Gastrocnemius medialis (tissue), 4 donors: ENCODE results near the gene IRX6. TPM values are rescaled to one million over a fixed set of nuclear protein-coding genes. Genes with fewer than 3 reads are reported as not detected.

Experiments
- ATAC-seq, 2 donors: fragments of 150-250 bp; one replicate each; pipeline ENCODE4 v1.9.1; 2016
- DNase-seq, 2 donors: peaks; one replicate each; pipeline ENCODE4 v3.0.0-alpha.2; 2019
- H3K27ac ChIP-seq, 4 donors: fragments of 200-600 bp; sonication (generic); 1 replicate in 1 of 4; 2 replicates in 3 of 4; pipeline ENCODE4 v1.5.1; 2016 to 2018; ENCODE audit warnings: mild to moderate bottlenecking in 2 of 4, moderate library complexity in 1 of 4
- H3K27me3 ChIP-seq, 3 donors: fragments of 200-600 bp; sonication (generic) in 2 of 3; 1 replicate in 1 of 3; 2 replicates in 2 of 3; pipeline versions ENCODE4 v1.5.1 to v1.6.0; 2016 to 2019; ENCODE audit warnings: mild to moderate bottlenecking in 1 of 3, moderate library complexity in 1 of 3
- H3K36me3 ChIP-seq, 2 donors: fragments of 200-600 bp; sonication (generic) in 1 of 2; one replicate each; pipeline ENCODE4 v1.5.1; 2017 to 2018
- H3K4me1 ChIP-seq, 2 donors: fragments of 200-600 bp; sonication (generic) in 1 of 2; one replicate each; pipeline ENCODE4 v1.5.1; 2016 to 2017; ENCODE audit warnings: mild to moderate bottlenecking in 2 of 2
- H3K4me3 ChIP-seq, 4 donors: fragments of 200-600 bp; sonication (generic) in 3 of 4; 1 replicate in 1 of 4; 2 replicates in 3 of 4; pipeline ENCODE4 v1.5.1; 2016 to 2019; ENCODE audit warnings: mild to moderate bottlenecking in 2 of 4
- H3K9me3 ChIP-seq, 3 donors: fragments of 200-600 bp; sonication (generic) in 2 of 3; 1 replicate in 1 of 3; 2 replicates in 2 of 3; pipeline ENCODE4 v1.5.1; 2016 to 2019
- CTCF ChIP-seq, 5 experiments: fragments of 450-650 bp in 3 of 5; fragments of 200-600 bp in 2 of 5; sonication (generic) in 2 of 5; IDR thresholded peaks in 4 of 5; conservative IDR thresholded peaks in 1 of 5; 1 replicate in 4 of 5; 2 replicates in 1 of 5; pipeline ENCODE4 v1.5.1; 2016 to 2019; ENCODE audit warnings: antibody characterized with exemption in 5 of 5, mild to moderate bottlenecking in 3 of 5, moderate library complexity in 3 of 5
- POLR2A ChIP-seq, 2 donors: fragments of 450-650 bp; IDR thresholded peaks; one replicate each; pipeline ENCODE4 v1.6.1; 2017; ENCODE audit warnings: antibody characterized with exemption in 2 of 2, mild to moderate bottlenecking in 2 of 2, moderate library complexity in 2 of 2
- in situ Hi-C, 4 donors: fragments of 200-750 bp; cut with MboI; loops; one replicate each; pipeline versions ENCODE4 v1.15.0 to v1.8.0; 2017; ENCODE audit warnings: low sequenced_read_pairs in 4 of 4
- intact Hi-C: fragments of 100-400 bp; cut with DNase I; formaldehyde crosslinking; loops from one replicate; pipeline ENCODE4 v1.15.1; 2023; ENCODE audit warnings: low total_unique reads
- total RNA-seq, 4 donors: library from RNA; depleted of rRNA; stranded (reverse); fragments of >200 nt; gene quantifications; one replicate each; pipeline versions ENCODE4 v1.1.0 to v1.2.3, GENCODE V29; 2016

IRX6 gene
- total RNA-seq, 4 donors from 2014 or later = 0.39 to 3.8 (median 1.4) TPM

- TF ChIP-seq POLR2A (IDR thresholded peaks at IDR 0.05) = no peak
- no peak for TF ChIP-seq CTCF (IDR thresholded peaks at IDR 0.05 in 4 of 5, conservative IDR thresholded peaks at IDR 0.05 in 1 of 5)
- H3K4me3 ChIP-seq = no peak overlapping the region
- H3K27me3 ChIP-seq = peaks cover 40 to 64% (median 48%) of the 10 kb centered on the region in 3 donors
- in situ Hi-C loops = no loop called here
- H3K4me1 ChIP-seq = peaks cover 0 to 4% of the 10 kb centered on the region in 2 donors
- ATAC-seq (no peak), DNase-seq (no peak)
- H3K9me3 ChIP-seq = no peaks in the 10 kb centered on the region
- no peaks in the 10 kb centered on the region for H3K36me3 ChIP-seq
- intact Hi-C loops = no loop called here
- no peak overlapping the region for H3K27ac ChIP-seq
Measured at GRCh38 chr16:55326261-55327092, 2.5 kb downstream of the IRX6 start.

GRCh38 chr16:55328611-55329569, 4.9 kb downstream of the IRX6 start:
- no peak for ATAC-seq
- TF ChIP-seq CTCF (IDR thresholded peaks at IDR 0.05 in 4 of 5, conservative IDR thresholded peaks at IDR 0.05 in 1 of 5) (no peak), POLR2A (IDR thresholded peaks at IDR 0.05) (no peak)
- Histone ChIP-seq H3K27me3 (peaks cover 33 to 72% (median 50%) of the 10 kb centered on the region in 3 donors), H3K27ac (no peak overlapping the region), H3K4me1 (peaks cover 0 to under 1% of the 10 kb centered on the region in 2 donors), H3K4me3 (no peak overlapping the region), H3K36me3 (no peaks in the 10 kb centered on the region), H3K9me3 (no peaks in the 10 kb centered on the region)
- no peak for DNase-seq
- intact Hi-C loops (no loop called here), in situ Hi-C loops (no loop called here)

- no peak overlapping the region for H3K27ac ChIP-seq
- ATAC-seq (no peak), DNase-seq (no peak)
- H3K4me3 ChIP-seq = no peak overlapping the region
- no peaks in the 10 kb centered on the region for H3K36me3 ChIP-seq
- H3K27me3 ChIP-seq = peaks cover 23 to 66% (median 49%) of the 10 kb centered on the region in 3 donors
- intact Hi-C loops = loop anchor here (5.0 kb wide), 1 partner anchor 293 kb away; no protein-coding TSS in a partner anchor
- TF ChIP-seq CTCF (IDR thresholded peaks at IDR 0.05 in 4 of 5, conservative IDR thresholded peaks at IDR 0.05 in 1 of 5) (no peak), POLR2A (IDR thresholded peaks at IDR 0.05) (no peak)
- in situ Hi-C loops = no loop called here
- no peaks in the 10 kb centered on the region for H3K4me1 ChIP-seq
- no peaks in the 10 kb centered on the region for H3K9me3 ChIP-seq
Measured at GRCh38 chr16:55329791-55330428, 5.9 kb downstream of the IRX6 start.

GRCh38 chr16:55330781-55331647, 7.0 kb downstream of the IRX6 start:
- peaks cover 21 to 59% (median 45%) of the 10 kb centered on the region in 3 donors for H3K27me3 ChIP-seq
- intact Hi-C loops (loop anchor here (5.0 kb wide), 1 partner anchor 294 kb away; no protein-coding TSS in a partner anchor), in situ Hi-C loops (no loop called here)
- peak overlapping the region; percentile 11 to 25 (median 16) for H3K4me3 ChIP-seq
- ATAC-seq (no peak), DNase-seq (no peak)
- H3K4me1 ChIP-seq = no peaks in the 10 kb centered on the region
- H3K36me3 ChIP-seq = no peaks in the 10 kb centered on the region
- no peak overlapping the region for H3K27ac ChIP-seq
- no peak for TF ChIP-seq CTCF (IDR thresholded peaks at IDR 0.05 in 4 of 5, conservative IDR thresholded peaks at IDR 0.05 in 1 of 5)
- TF ChIP-seq POLR2A (IDR thresholded peaks at IDR 0.05) = no peak
- H3K9me3 ChIP-seq = no peaks in the 10 kb centered on the region
